SK-N-SH treated with all-trans-retinoic acid at 6 μM for 48 hours (cell line): Measurements from ENCODE around the gene ITGA8.

ENCODE experiments used
- ATAC-seq: fragments of 200-7000 bp; cut with Tn5 transposase; 3 replicates; pipeline ENCODE4 v1.9.1; 2020; ENCODE audit warnings: mild to moderate bottlenecking, moderate library complexity
- ARNTL ChIP-seq: fragments of 450-650 bp; formaldehyde crosslinking; IDR thresholded peaks from 2 replicates; pipeline ENCODE4 v1.5.0; 2020; ENCODE audit warnings: low read depth, mild to moderate bottlenecking, moderate library complexity, borderline replicate concordance
- BACH2 ChIP-seq: fragments of 250-450 bp; sonication (Bioruptor Pico); IDR thresholded peaks from 2 replicates; pipeline ENCODE4 v1.9.0; 2021; ENCODE audit warnings: mild to moderate bottlenecking, borderline replicate concordance
- CSDC2 ChIP-seq: fragments of 250-450 bp; sonication (Bioruptor Pico); IDR thresholded peaks from 2 replicates; pipeline ENCODE4 v1.5.0; 2020; ENCODE audit warnings: mild to moderate bottlenecking, moderate library complexity
- ESRRG ChIP-seq: fragments of 250-450 bp; sonication (Bioruptor Pico); IDR thresholded peaks from 2 replicates; pipeline ENCODE4 v1.6.1; 2021; ENCODE audit warnings: mild to moderate bottlenecking
- GLIS3 ChIP-seq: fragments of 250-450 bp; sonication (Bioruptor Pico); IDR thresholded peaks from 2 replicates; pipeline ENCODE4 v1.5.0; 2020; ENCODE audit warnings: mild to moderate bottlenecking, moderate library complexity
- ISL1 ChIP-seq: fragments of 250-450 bp; sonication (Bioruptor Pico); IDR thresholded peaks from 2 replicates; pipeline ENCODE4 v2.1.2; 2022; ENCODE audit warnings: mild to moderate bottlenecking, moderate library complexity
- OSR1 ChIP-seq: fragments of 250-450 bp; sonication (Bioruptor Pico); IDR thresholded peaks from 2 replicates; pipeline ENCODE4 v1.8.0; 2022; ENCODE audit warnings: moderate library complexity, mild to moderate bottlenecking, inconsistent platforms
- PPARA ChIP-seq: fragments of 250-450 bp; sonication (Bioruptor Pico); IDR thresholded peaks from 2 replicates; pipeline ENCODE4 v1.5.0; 2020; ENCODE audit warnings: mild to moderate bottlenecking, borderline replicate concordance
- RARB ChIP-seq: fragments of 250-450 bp; sonication (Bioruptor Pico); IDR thresholded peaks from 2 replicates; pipeline ENCODE4 v1.8.0; 2021; ENCODE audit warnings: mild to moderate bottlenecking, moderate library complexity
- SNAI2 ChIP-seq: fragments of 250-450 bp; sonication (Bioruptor Pico); IDR thresholded peaks from 2 replicates; pipeline ENCODE4 v1.5.0; 2020; ENCODE audit warnings: mild to moderate bottlenecking, moderate library complexity
- TCF4 ChIP-seq: fragments of 250-450 bp; sonication (Bioruptor Pico); IDR thresholded peaks from 2 replicates; pipeline ENCODE4 v1.8.0; 2021; ENCODE audit warnings: mild to moderate bottlenecking, moderate library complexity, borderline replicate concordance
- TOX ChIP-seq: fragments of 250-450 bp; sonication (Bioruptor Pico); IDR thresholded peaks from 2 replicates; pipeline ENCODE4 v1.8.0; 2021; ENCODE audit warnings: mild to moderate bottlenecking, moderate library complexity, borderline replicate concordance
- ZC3H10 ChIP-seq: fragments of 250-450 bp; sonication (Bioruptor Pico); IDR thresholded peaks from 2 replicates; pipeline ENCODE4 v1.5.1; 2021; ENCODE audit warnings: mild to moderate bottlenecking, moderate library complexity
- ZFP3 ChIP-seq: fragments of 250-450 bp; sonication (Bioruptor Pico); IDR thresholded peaks from 2 replicates; pipeline ENCODE4 v1.5.0; 2020; ENCODE audit warnings: mild to moderate bottlenecking, moderate library complexity
- ZFP30 ChIP-seq: fragments of 450-650 bp; formaldehyde crosslinking; IDR thresholded peaks from 2 replicates; pipeline ENCODE4 v1.5.0; 2022; ENCODE audit warnings: mild to moderate bottlenecking, moderate library complexity
- ZNF565 ChIP-seq: fragments of 450-650 bp; formaldehyde crosslinking; conservative IDR thresholded peaks from 2 replicates; pipeline ENCODE4 v1.5.0; 2020; ENCODE audit warnings: low read depth, mild to moderate bottlenecking, moderate library complexity
- ZNF70 ChIP-seq: fragments of 450-650 bp; formaldehyde crosslinking; IDR thresholded peaks from 2 replicates; pipeline ENCODE4 v1.5.0; 2020; ENCODE audit warnings: mild to moderate bottlenecking, moderate library complexity
- ZNF8 ChIP-seq: fragments of 450-650 bp; formaldehyde crosslinking; IDR thresholded peaks from 2 replicates; pipeline ENCODE4 v1.5.0; 2020; ENCODE audit warnings: mild to moderate bottlenecking, moderate library complexity
- TF ChIP-seq, protein P1 (sequence below): fragments of 250-450 bp; sonication (Bioruptor Pico); IDR thresholded peaks from 2 replicates; pipeline ENCODE4 v1.5.0; 2020; ENCODE audit warnings: mild to moderate bottlenecking, moderate library complexity
- TF ChIP-seq, protein P2 (sequence below): fragments of 250-450 bp; sonication (Bioruptor Pico); IDR thresholded peaks from 2 replicates; pipeline ENCODE4 v1.8.0; 2020; ENCODE audit warnings: mild to moderate bottlenecking, moderate library complexity, borderline replicate concordance
- TF ChIP-seq, protein P3 (sequence below): fragments of 250-450 bp; sonication (Bioruptor Pico); IDR thresholded peaks from 2 replicates; pipeline ENCODE4 v1.5.1; 2020; ENCODE audit warnings: low read depth, mild to moderate bottlenecking, moderate library complexity
- TF ChIP-seq, protein P4 (sequence below): fragments of 250-450 bp; sonication (Bioruptor Pico); IDR thresholded peaks from 2 replicates; pipeline ENCODE4 v1.5.1; 2021; ENCODE audit warnings: mild to moderate bottlenecking, moderate library complexity

The ITGA8 gene

GRCh38 chr10:15545884-15546283 is 173.8 kb downstream of the ITGA8 start (continued):
- TF ChIP-seq ZNF70 (CRISPR knock-in tag) = no peak

DNA sequence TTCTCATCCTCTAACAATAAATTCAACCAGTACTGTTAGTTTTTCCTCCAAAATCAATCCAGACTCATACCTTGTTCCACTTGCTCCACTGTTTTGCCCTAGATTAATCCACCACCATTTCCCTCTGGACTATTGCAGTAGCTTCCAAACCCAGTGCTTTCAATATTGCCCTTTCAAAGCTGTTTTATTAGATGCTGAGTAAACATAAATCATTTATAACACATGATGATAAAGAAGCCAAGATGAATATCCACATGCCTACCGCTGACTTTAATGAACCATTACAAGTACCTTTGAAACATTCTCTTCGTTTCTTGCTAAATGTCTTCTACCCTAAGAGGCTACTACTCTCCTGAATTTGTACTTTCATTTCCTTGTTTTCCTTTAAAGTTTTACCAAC is 174.5 kb downstream of the ITGA8 start:
- ATAC-seq = no peak
- TF ChIP-seq SNAI2 (CRISPR knock-in tag) = no peak
- TF ChIP-seq OSR1 (CRISPR knock-in tag) = no peak
- TF ChIP-seq, protein P1, sequence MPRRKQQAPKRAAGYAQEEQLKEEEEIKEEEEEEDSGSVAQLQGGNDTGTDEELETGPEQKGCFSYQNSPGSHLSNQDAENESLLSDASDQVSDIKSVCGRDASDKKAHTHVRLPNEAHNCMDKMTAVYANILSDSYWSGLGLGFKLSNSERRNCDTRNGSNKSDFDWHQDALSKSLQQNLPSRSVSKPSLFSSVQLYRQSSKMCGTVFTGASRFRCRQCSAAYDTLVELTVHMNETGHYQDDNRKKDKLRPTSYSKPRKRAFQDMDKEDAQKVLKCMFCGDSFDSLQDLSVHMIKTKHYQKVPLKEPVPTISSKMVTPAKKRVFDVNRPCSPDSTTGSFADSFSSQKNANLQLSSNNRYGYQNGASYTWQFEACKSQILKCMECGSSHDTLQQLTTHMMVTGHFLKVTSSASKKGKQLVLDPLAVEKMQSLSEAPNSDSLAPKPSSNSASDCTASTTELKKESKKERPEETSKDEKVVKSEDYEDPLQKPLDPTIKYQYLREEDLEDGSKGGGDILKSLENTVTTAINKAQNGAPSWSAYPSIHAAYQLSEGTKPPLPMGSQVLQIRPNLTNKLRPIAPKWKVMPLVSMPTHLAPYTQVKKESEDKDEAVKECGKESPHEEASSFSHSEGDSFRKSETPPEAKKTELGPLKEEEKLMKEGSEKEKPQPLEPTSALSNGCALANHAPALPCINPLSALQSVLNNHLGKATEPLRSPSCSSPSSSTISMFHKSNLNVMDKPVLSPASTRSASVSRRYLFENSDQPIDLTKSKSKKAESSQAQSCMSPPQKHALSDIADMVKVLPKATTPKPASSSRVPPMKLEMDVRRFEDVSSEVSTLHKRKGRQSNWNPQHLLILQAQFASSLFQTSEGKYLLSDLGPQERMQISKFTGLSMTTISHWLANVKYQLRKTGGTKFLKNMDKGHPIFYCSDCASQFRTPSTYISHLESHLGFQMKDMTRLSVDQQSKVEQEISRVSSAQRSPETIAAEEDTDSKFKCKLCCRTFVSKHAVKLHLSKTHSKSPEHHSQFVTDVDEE = no peak
- no peak for TF ChIP-seq ZNF8 (CRISPR knock-in tag)
- TF ChIP-seq, protein P2, sequence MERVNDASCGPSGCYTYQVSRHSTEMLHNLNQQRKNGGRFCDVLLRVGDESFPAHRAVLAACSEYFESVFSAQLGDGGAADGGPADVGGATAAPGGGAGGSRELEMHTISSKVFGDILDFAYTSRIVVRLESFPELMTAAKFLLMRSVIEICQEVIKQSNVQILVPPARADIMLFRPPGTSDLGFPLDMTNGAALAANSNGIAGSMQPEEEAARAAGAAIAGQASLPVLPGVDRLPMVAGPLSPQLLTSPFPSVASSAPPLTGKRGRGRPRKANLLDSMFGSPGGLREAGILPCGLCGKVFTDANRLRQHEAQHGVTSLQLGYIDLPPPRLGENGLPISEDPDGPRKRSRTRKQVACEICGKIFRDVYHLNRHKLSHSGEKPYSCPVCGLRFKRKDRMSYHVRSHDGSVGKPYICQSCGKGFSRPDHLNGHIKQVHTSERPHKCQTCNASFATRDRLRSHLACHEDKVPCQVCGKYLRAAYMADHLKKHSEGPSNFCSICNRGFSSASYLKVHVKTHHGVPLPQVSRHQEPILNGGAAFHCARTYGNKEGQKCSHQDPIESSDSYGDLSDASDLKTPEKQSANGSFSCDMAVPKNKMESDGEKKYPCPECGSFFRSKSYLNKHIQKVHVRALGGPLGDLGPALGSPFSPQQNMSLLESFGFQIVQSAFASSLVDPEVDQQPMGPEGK (CRISPR knock-in tag) = no peak
- no peak for TF ChIP-seq ZFP3 (CRISPR knock-in tag)
- no peak for TF ChIP-seq BACH2 (CRISPR knock-in tag)
- TF ChIP-seq PPARA = no peak
- TF ChIP-seq RARB (CRISPR knock-in tag) = no peak
- TF ChIP-seq TCF4 (CRISPR knock-in tag) = no peak
- TF ChIP-seq CSDC2 (CRISPR knock-in tag) = no peak
- no peak for TF ChIP-seq ISL1 (CRISPR knock-in tag)
- no peak for TF ChIP-seq ZC3H10
- no peak for TF ChIP-seq ZFP30 (CRISPR knock-in tag)
- TF ChIP-seq ESRRG (CRISPR knock-in tag) = no peak
- TF ChIP-seq ZNF70 (CRISPR knock-in tag) = no peak
- TF ChIP-seq, protein P3, sequence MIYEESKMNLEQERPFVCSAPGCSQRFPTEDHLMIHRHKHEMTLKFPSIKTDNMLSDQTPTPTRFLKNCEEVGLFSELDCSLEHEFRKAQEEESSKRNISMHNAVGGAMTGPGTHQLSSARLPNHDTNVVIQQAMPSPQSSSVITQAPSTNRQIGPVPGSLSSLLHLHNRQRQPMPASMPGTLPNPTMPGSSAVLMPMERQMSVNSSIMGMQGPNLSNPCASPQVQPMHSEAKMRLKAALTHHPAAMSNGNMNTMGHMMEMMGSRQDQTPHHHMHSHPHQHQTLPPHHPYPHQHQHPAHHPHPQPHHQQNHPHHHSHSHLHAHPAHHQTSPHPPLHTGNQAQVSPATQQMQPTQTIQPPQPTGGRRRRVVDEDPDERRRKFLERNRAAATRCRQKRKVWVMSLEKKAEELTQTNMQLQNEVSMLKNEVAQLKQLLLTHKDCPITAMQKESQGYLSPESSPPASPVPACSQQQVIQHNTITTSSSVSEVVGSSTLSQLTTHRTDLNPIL (CRISPR knock-in tag) = no peak
- no peak for TF ChIP-seq ZNF565 (CRISPR knock-in tag)

DNA sequence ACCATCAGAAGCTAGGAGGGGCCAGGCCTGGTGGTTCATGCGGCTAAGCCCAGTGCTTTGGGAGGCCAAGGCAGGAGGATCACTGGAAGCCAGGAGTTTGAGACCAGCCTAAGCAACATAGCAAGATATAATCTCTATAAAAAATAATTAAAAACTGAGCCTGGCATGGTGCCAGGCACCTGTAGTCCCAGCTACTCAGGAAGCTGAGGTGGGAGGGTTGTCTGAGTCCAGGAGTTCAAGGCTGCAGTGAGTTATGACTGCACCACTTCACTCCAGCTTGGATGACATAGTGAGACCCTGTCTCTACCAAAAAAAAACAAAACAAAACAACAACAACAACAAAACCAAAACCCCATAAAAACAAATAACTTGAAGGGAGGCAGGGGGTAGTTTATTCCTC is 175.7 kb downstream of the ITGA8 start:
- no peak for ATAC-seq
- TF ChIP-seq SNAI2 (CRISPR knock-in tag) (no peak), TOX (CRISPR knock-in tag) (no peak), ZNF565 (CRISPR knock-in tag) (no peak), RARB (CRISPR knock-in tag) (no peak), ZNF70 (CRISPR knock-in tag) (no peak), GLIS3 (CRISPR knock-in tag) (no peak), ESRRG (CRISPR knock-in tag) (no peak), PPARA (no peak), ARNTL (CRISPR knock-in tag) (no peak)
- TF ChIP-seq, protein P2 (CRISPR knock-in tag) = no peak
- TF ChIP-seq, protein P3 (CRISPR knock-in tag) = no peak
- TF ChIP-seq, protein P4, sequence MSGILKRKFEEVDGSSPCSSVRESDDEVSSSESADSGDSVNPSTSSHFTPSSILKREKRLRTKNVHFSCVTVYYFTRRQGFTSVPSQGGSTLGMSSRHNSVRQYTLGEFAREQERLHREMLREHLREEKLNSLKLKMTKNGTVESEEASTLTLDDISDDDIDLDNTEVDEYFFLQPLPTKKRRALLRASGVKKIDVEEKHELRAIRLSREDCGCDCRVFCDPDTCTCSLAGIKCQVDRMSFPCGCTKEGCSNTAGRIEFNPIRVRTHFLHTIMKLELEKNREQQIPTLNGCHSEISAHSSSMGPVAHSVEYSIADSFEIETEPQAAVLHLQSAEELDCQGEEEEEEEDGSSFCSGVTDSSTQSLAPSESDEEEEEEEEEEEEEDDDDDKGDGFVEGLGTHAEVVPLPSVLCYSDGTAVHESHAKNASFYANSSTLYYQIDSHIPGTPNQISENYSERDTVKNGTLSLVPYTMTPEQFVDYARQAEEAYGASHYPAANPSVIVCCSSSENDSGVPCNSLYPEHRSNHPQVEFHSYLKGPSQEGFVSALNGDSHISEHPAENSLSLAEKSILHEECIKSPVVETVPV (CRISPR knock-in tag) = no peak
